Right atrium auricular region (tissue), 2 donors: ENCODE measurements around the gene UVRAG. TPM values are rescaled to one million over a fixed set of nuclear protein-coding genes. Genes with fewer than 3 reads are reported as not detected.
"Not testable (repeated sequence)": the region's sequence is repeated elsewhere in the genome, so short reads cannot be mapped to it uniquely, and the experiment has no call there.

Source experiments
- DNase-seq: peaks from one replicate; pipeline ENCODE4 v3.0.0-alpha.2; 2019; ENCODE audit warnings: low spot score
- H3K27ac ChIP-seq, 2 donors: fragments of 200-600 bp; sonication (generic); 1 replicate in 1 of 2; 2 replicates in 1 of 2; pipeline ENCODE4 v1.5.1; 2016 to 2019
- H3K27me3 ChIP-seq, 2 donors: fragments of 200-600 bp; sonication (generic); one replicate each; pipeline versions ENCODE4 v1.5.1 to v1.6.0; 2017 to 2019
- H3K36me3 ChIP-seq: fragments of 200-600 bp; sonication (generic); one replicate; pipeline ENCODE4 v1.5.1; 2016
- H3K4me1 ChIP-seq, 2 donors: fragments of 200-600 bp; sonication (generic); one replicate each; pipeline versions ENCODE4 v1.5.1 to v1.6.0; 2017 to 2019
- H3K4me3 ChIP-seq, 2 donors: fragments of 200-600 bp; sonication (generic); 1 replicate in 1 of 2; 2 replicates in 1 of 2; pipeline ENCODE4 v1.5.1; 2017 to 2019; ENCODE audit warnings: mild to moderate bottlenecking in 1 of 2, moderate library complexity in 1 of 2
- H3K9me3 ChIP-seq, 2 donors: fragments of 200-600 bp; sonication (generic); one replicate each; pipeline ENCODE4 v1.5.1; 2019
- total RNA-seq, 2 donors: library from RNA; depleted of rRNA; stranded (reverse); fragments of >200 nt; gene quantifications; one replicate each; pipeline ENCODE4 v1.1.0, GENCODE V29; 2016
- TF ChIP-seq, protein P1 (sequence below), 2 donors: fragments of 200-600 bp; sonication (generic); IDR thresholded peaks; one replicate each; pipeline ENCODE4 v1.5.1; 2019; ENCODE audit warnings: antibody characterized with exemption in 2 of 2

UVRAG gene
- total RNA-seq, 2 donors from 2014 or later = 13.2 to 13.9 TPM

GRCh38 chr11:75851203-75851602 lies 36.2 kb downstream of the UVRAG start:
- peaks cover 0 to 25% of the 10 kb centered on the region in 2 donors for H3K4me1 ChIP-seq
- H3K36me3 ChIP-seq = no peaks in the 10 kb centered on the region
- H3K27ac ChIP-seq = peak overlapping the region; percentile 57 to 66
- TF ChIP-seq, protein P1, sequence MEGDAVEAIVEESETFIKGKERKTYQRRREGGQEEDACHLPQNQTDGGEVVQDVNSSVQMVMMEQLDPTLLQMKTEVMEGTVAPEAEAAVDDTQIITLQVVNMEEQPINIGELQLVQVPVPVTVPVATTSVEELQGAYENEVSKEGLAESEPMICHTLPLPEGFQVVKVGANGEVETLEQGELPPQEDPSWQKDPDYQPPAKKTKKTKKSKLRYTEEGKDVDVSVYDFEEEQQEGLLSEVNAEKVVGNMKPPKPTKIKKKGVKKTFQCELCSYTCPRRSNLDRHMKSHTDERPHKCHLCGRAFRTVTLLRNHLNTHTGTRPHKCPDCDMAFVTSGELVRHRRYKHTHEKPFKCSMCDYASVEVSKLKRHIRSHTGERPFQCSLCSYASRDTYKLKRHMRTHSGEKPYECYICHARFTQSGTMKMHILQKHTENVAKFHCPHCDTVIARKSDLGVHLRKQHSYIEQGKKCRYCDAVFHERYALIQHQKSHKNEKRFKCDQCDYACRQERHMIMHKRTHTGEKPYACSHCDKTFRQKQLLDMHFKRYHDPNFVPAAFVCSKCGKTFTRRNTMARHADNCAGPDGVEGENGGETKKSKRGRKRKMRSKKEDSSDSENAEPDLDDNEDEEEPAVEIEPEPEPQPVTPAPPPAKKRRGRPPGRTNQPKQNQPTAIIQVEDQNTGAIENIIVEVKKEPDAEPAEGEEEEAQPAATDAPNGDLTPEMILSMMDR (IDR thresholded peaks at IDR 0.05) = no peak
- H3K27me3 ChIP-seq = no peaks in the 10 kb centered on the region
- no peak for DNase-seq
- H3K4me3 ChIP-seq = no peak overlapping the region
- no peaks in the 10 kb centered on the region for H3K9me3 ChIP-seq

DNA sequence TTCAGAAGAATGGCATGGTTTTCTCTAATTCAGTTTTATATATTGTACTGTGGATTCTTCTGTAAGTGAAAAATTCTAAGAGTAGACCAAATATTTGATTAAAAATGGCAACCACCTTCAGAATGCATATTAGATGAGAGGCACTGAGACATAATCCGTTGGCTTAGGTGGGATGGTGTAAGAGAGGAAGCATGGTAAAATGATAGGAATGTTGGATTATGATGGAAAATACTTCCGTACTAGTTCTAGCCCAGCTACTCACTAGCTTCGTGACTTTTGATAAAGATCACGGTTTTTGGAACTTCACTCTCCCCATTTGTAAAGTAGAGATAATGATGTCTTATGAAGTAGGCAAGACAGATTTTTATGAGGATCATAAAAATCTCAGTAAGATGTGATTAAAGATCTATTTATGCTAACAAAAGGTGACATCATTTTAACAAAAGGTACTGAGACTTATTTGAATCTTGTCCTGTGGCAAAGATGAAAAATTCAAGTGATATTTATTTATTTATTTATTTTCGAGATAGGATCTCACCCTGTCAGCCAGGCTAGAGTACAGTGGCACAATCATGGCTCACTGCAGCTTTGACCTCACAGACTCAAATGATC lies 37.5 kb downstream of the UVRAG start:
- no peaks in the 10 kb centered on the region for H3K27me3 ChIP-seq
- no peaks in the 10 kb centered on the region for H3K36me3 ChIP-seq
- TF ChIP-seq, protein P1 (IDR thresholded peaks at IDR 0.05) = no peak
- peaks cover 0 to 25% of the 10 kb centered on the region in 2 donors for H3K4me1 ChIP-seq
- H3K27ac ChIP-seq = no peak overlapping the region
- no peak overlapping the region for H3K4me3 ChIP-seq
- DNase-seq = no peak
- no peaks in the 10 kb centered on the region for H3K9me3 ChIP-seq

DNA sequence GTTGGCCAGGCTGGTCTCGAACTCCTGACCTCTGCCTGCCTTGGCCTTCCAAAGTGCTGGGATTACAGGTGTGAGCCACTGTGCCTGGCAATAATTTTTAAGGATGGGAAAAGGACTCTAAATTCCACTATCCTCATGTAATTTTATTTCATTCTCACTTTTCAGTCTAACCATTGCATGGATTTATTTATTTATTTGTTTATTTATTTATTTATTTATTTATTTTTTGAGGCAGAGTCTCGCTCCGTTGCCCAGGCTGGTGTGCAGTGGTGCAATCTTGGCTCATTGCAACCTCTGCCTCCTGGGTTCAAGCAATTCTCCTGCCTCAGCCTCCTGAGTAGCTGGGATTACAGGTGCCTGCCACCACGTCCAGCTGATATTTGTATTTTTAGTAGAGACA lies 38.6 kb downstream of the UVRAG start:
- peaks cover 0 to 25% of the 10 kb centered on the region in 2 donors for H3K4me1 ChIP-seq
- not testable (repeated sequence) for H3K36me3 ChIP-seq, H3K27me3 ChIP-seq, H3K27ac ChIP-seq, H3K4me3 ChIP-seq, H3K9me3 ChIP-seq, DNase-seq

DNA sequence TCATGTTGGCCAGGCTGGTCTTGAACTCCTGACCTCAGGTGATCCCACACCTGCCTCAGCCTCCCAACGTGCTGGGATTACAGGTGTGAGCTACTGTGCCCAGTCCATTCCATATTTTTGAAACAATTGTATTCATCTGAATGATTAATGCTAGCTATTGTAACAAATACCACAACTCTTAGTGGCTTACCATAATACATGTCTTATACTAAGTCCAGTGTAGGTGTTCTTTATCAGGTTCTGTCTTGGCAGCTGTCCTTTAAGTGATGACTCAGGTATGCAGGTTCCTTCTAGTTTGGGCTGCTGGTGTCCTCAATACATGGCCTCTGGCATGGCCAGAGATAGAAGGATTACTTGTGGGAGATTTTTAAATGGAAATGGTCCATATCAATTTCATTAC lies 39.0 kb downstream of the UVRAG start:
- no peak for DNase-seq
- peaks cover 0 to 25% of the 10 kb centered on the region in 2 donors for H3K4me1 ChIP-seq
- no peaks in the 10 kb centered on the region for H3K36me3 ChIP-seq
- TF ChIP-seq, protein P1 (IDR thresholded peaks at IDR 0.05) = no peak
- H3K27me3 ChIP-seq = no peaks in the 10 kb centered on the region
- no peak overlapping the region for H3K27ac ChIP-seq
- H3K4me3 ChIP-seq = no peak overlapping the region
- H3K9me3 ChIP-seq = no peaks in the 10 kb centered on the region

- Histone ChIP-seq H3K4me1 (peaks cover 0 to 17% of the 10 kb centered on the region in 2 donors), H3K27ac (no peak overlapping the region), H3K27me3 (no peaks in the 10 kb centered on the region), H3K36me3 (no peaks in the 10 kb centered on the region), H3K9me3 (no peaks in the 10 kb centered on the region), H3K4me3 (no peak overlapping the region)
- DNase-seq = no peak
- TF ChIP-seq, protein P1 (IDR thresholded peaks at IDR 0.05) = no peak
Observed at GRCh38 chr11:75855206-75855605, 40.2 kb downstream of the UVRAG start.

- no peaks in the 10 kb centered on the region for H3K9me3 ChIP-seq
- DNase-seq = no peak
- TF ChIP-seq, protein P1 (IDR thresholded peaks at IDR 0.05) = no peak
Observed at GRCh38 chr11:75856912-75857311, 41.9 kb downstream of the UVRAG start.

More at GRCh38 chr11:75856912-75857311, 41.9 kb downstream of the UVRAG start:
- H3K4me1 ChIP-seq = no peaks in the 10 kb centered on the region
- no peaks in the 10 kb centered on the region for H3K27me3 ChIP-seq
- H3K27ac ChIP-seq = no peak overlapping the region
- H3K36me3 ChIP-seq = peaks cover 2% of the 10 kb centered on the region
- no peak overlapping the region for H3K4me3 ChIP-seq
